Measurements from ENCODE around the gene GJC3. TPM values are rescaled to one million over a fixed set of nuclear protein-coding genes. Genes with fewer than 3 reads are reported as not detected.

Gene GJC3
- total RNA-seq, 1 experiment from 2014 or later = 0.10 TPM

Other genes starting within 250 kb of the GJC3 start
- not detected in 2 replicates for gene CYP3A5, start 249.6 kb downstream of the GJC3 start, total RNA-seq (2014; rRNA removed; shearing (Covaris generic))
- not detected in 2 replicates for gene CYP3A7, start 194.4 kb downstream of the GJC3 start, total RNA-seq (2014; rRNA removed; shearing (Covaris generic))
- not detected in 2 replicates for gene CYP3A4, start 145.4 kb downstream of the GJC3 start, total RNA-seq (2014; rRNA removed; shearing (Covaris generic))
- gene CYP3A43, start 101.6 kb downstream of the GJC3 start, total RNA-seq (2014; rRNA removed; shearing (Covaris generic)) = not detected in 2 replicates
- gene OR2AE1, start 52.6 kb downstream of the GJC3 start, total RNA-seq (2014; rRNA removed; shearing (Covaris generic)) = 0.23 TPM in 1 of 2 replicates, not detected in the other
- 21.1 and 21.7 TPM in 2 replicates for gene TRIM4, start 10.1 kb downstream of the GJC3 start, total RNA-seq (2014; rRNA removed; shearing (Covaris generic))
- gene AZGP1, start 46.4 kb upstream of the GJC3 start, total RNA-seq (2014; rRNA removed; shearing (Covaris generic)) = 1.3 and 3.5 TPM in 2 replicates
- 9.1 and 12.2 TPM in 2 replicates for gene ZKSCAN1, start 86.0 kb upstream of the GJC3 start, total RNA-seq (2014; rRNA removed; shearing (Covaris generic))
- 11.7 and 17.4 TPM in 2 replicates for gene ZSCAN21, start 120.2 kb upstream of the GJC3 start, total RNA-seq (2014; rRNA removed; shearing (Covaris generic))
- gene ZNF3, start 152.1 kb upstream of the GJC3 start, total RNA-seq (2014; rRNA removed; shearing (Covaris generic)) = 32.3 and 32.5 TPM in 2 replicates
- 76.6 and 95.4 TPM in 2 replicates for gene COPS6, start 159.3 kb upstream of the GJC3 start, total RNA-seq (2014; rRNA removed; shearing (Covaris generic))
- 258 and 299 TPM in 2 replicates for gene MCM7, start 171.8 kb upstream of the GJC3 start, total RNA-seq (2014; rRNA removed; shearing (Covaris generic))
- 20.0 and 29.6 TPM in 2 replicates for gene AP4M1, start 172.0 kb upstream of the GJC3 start, total RNA-seq (2014; rRNA removed; shearing (Covaris generic))
- gene TAF6, start 189.7 kb upstream of the GJC3 start, total RNA-seq (2014; rRNA removed; shearing (Covaris generic)) = 44.0 and 62.1 TPM in 2 replicates
- gene CNPY4, start 190.0 kb upstream of the GJC3 start, total RNA-seq (2014; rRNA removed; shearing (Covaris generic)) = 31.9 and 33.1 TPM in 2 replicates
- 0.52 and 1.6 TPM in 2 replicates for gene MBLAC1, start 197.3 kb upstream of the GJC3 start, total RNA-seq (2014; rRNA removed; shearing (Covaris generic))
- 217 and 229 TPM in 2 replicates for gene LAMTOR4, start 219.3 kb upstream of the GJC3 start, total RNA-seq (2014; rRNA removed; shearing (Covaris generic))
- gene TRAPPC14, start 229.1 kb upstream of the GJC3 start, total RNA-seq (2014; rRNA removed; shearing (Covaris generic)) = 7.7 and 8.0 TPM in 2 replicates
- gene GAL3ST4, start 239.0 kb upstream of the GJC3 start, total RNA-seq (2014; rRNA removed; shearing (Covaris generic)) = 0.33 and 0.62 TPM in 2 replicates
- 0.95 and 3.6 TPM in 2 replicates for gene GPC2, start 247.8 kb upstream of the GJC3 start, total RNA-seq (2014; rRNA removed; shearing (Covaris generic))
- gene STAG3, start 248.3 kb upstream of the GJC3 start, total RNA-seq (2014; rRNA removed; shearing (Covaris generic)) = 0.35 TPM in 1 of 2 replicates, not detected in the other

All from H4 (cell line).